NCI-H2081 treated with DMSO at 0.1 percent for 48 hours (cell line): ENCODE data around the gene ETFA.
"Not testable (repeated sequence)": the region's sequence is repeated elsewhere in the genome, so short reads cannot be mapped to it uniquely, and the experiment has no call there.

Experiments used
- DNase-seq: peaks from one replicate; lab custom pipeline; 2025; lab: John Stamatoyannopoulos, UW

The ETFA gene

GRCh38 chr15:76324066-76324465 lies 12.8 kb upstream of the ETFA start:
- no peak for DNase-seq

- no peak for DNase-seq
Observed at GRCh38 chr15:76321602-76322001, 10.3 kb upstream of the ETFA start.

- DNase-seq: no peak
Observed at GRCh38 chr15:76321171-76321570, 9.9 kb upstream of the ETFA start.

GRCh38 chr15:76320012-76320411 lies 8.7 kb upstream of the ETFA start:
- DNase-seq: no peak

GRCh38 chr15:76313731-76314130 lies 2.5 kb upstream of the ETFA start:
- no peak for DNase-seq

GRCh38 chr15:76313175-76313567 lies 1.9 kb upstream of the ETFA start:
- DNase-seq: not testable (repeated sequence)

GRCh38 chr15:76312540-76313174 lies 1.4 kb upstream of the ETFA start:
- no peak for DNase-seq

- no peak for DNase-seq
Observed at GRCh38 chr15:76310475-76311099, 682 bp downstream of the ETFA start.

- DNase-seq: no peak
Observed at GRCh38 chr15:76309601-76310330, 1.5 kb downstream of the ETFA start.

- DNase-seq: no peak
Observed at GRCh38 chr15:76303909-76304308, 7.4 kb downstream of the ETFA start.

GRCh38 chr15:76299786-76300185 lies 11.5 kb downstream of the ETFA start:
- DNase-seq: no peak

- no peak for DNase-seq
Observed at GRCh38 chr15:76298986-76299385, 12.3 kb downstream of the ETFA start.

GRCh38 chr15:76297951-76298350 lies 13.3 kb downstream of the ETFA start:
- DNase-seq: not testable (repeated sequence)

GRCh38 chr15:76296849-76297248 lies 14.4 kb downstream of the ETFA start:
- DNase-seq: no peak

GRCh38 chr15:76294463-76294862 lies 16.8 kb downstream of the ETFA start:
- DNase-seq: not testable (repeated sequence)

- DNase-seq: no peak
Observed at GRCh38 chr15:76293361-76293760, 17.9 kb downstream of the ETFA start.

GRCh38 chr15:76289582-76289981 lies 21.7 kb downstream of the ETFA start:
- DNase-seq: no peak

- DNase-seq: no peak
Observed at GRCh38 chr15:76286271-76286879, 24.9 kb downstream of the ETFA start.

GRCh38 chr15:76285241-76285825 lies 25.9 kb downstream of the ETFA start:
- no peak for DNase-seq

- DNase-seq: no peak
Observed at GRCh38 chr15:76282465-76282864, 28.8 kb downstream of the ETFA start.

- no peak for DNase-seq
Observed at GRCh38 chr15:76278651-76279050, 32.6 kb downstream of the ETFA start.

- DNase-seq: no peak
Observed at GRCh38 chr15:76274821-76275220, 36.4 kb downstream of the ETFA start.

- no peak for DNase-seq
Observed at GRCh38 chr15:76274226-76274625, 37.0 kb downstream of the ETFA start.
